SU-DHL-6 (cell line): ENCODE measurements around the gene UNC5B.

Source experiments
- H2AFZ ChIP-seq: fragments of 200-600 bp; sonication (generic); 2 replicates; pipeline ENCODE4 v1.6.1; 2014; ENCODE audit warnings: low read depth, mild to moderate bottlenecking, moderate library complexity, mixed read lengths, antibody characterized with exemption, low read length; ENCODE audit not compliant: severe bottlenecking
- H3F3A ChIP-seq: fragments of 200-600 bp; shearing (Covaris generic); 2 replicates; pipeline ENCODE4 v1.6.0; 2016; ENCODE audit warnings: antibody characterized with exemption, mild to moderate bottlenecking; ENCODE audit not compliant: insufficient read depth
- H3K27ac ChIP-seq: fragments of 200-600 bp; sonication (generic); 2 replicates; pipeline ENCODE4 v1.5.1; 2016; ENCODE audit warnings: low read depth, mild to moderate bottlenecking, low read length, moderate library complexity, mixed read lengths
- H3K27me3 ChIP-seq: fragments of 200-600 bp; sonication (generic), shearing (Covaris generic); 2 replicates; pipeline ENCODE4 v1.6.0; 2014; ENCODE audit warnings: mild to moderate bottlenecking, low read length
- H3K36me3 ChIP-seq: fragments of 200-600 bp; sonication (generic); 2 replicates; pipeline ENCODE4 v1.6.1; 2014; ENCODE audit warnings: mild to moderate bottlenecking, low read length, mixed read lengths
- H3K4me2 ChIP-seq: fragments of 300-600, 200-600 bp; shearing (Covaris generic), sonication (generic); 2 replicates; pipeline ENCODE4 v1.6.0; 2014; ENCODE audit warnings: low read length, low read depth, mild to moderate bottlenecking; ENCODE audit not compliant: poor library complexity, severe bottlenecking
- H3K4me3 ChIP-seq: fragments of 200-600 bp; sonication (generic); 2 replicates; pipeline ENCODE4 v1.5.1; 2014; ENCODE audit warnings: antibody characterized with exemption, low read length, mild to moderate bottlenecking, mixed read lengths; ENCODE audit not compliant: insufficient read depth, poor library complexity, severe bottlenecking
- H3K79me2 ChIP-seq: fragments of 200-600 bp; sonication (generic); 2 replicates; pipeline ENCODE4 v1.6.1; 2014; ENCODE audit warnings: mild to moderate bottlenecking, low read length, moderate library complexity; ENCODE audit not compliant: insufficient read depth
- H3K9ac ChIP-seq: fragments of 200-600 bp; sonication (generic); 2 replicates; pipeline ENCODE4 v1.7.0; 2014; ENCODE audit warnings: mild to moderate bottlenecking, low read length
- H3K9me2 ChIP-seq: fragments of 200-600 bp; sonication (generic); replicated peaks from 2 replicates; pipeline ENCODE4 v1.6.1; 2014; ENCODE audit warnings: low read length; ENCODE audit not compliant: insufficient read depth
- H3K9me3 ChIP-seq: fragments of 200-600 bp; sonication (generic); 2 replicates; pipeline ENCODE4 v1.6.1; 2014; ENCODE audit warnings: low read length, mixed read lengths; ENCODE audit not compliant: insufficient read depth
- H4K20me1 ChIP-seq: fragments of 200-600 bp; sonication (generic); 2 replicates; pipeline ENCODE4 v1.6.1; 2014; ENCODE audit warnings: low read depth, mild to moderate bottlenecking, antibody characterized with exemption, low read length, moderate library complexity, mixed read lengths
- CTCF ChIP-seq: fragments of 200-600 bp; sonication (generic); IDR thresholded peaks from one replicate; pipeline ENCODE4 v1.5.1; 2017; ENCODE audit warnings: antibody characterized with exemption, mild to moderate bottlenecking, low read length, moderate library complexity; ENCODE audit not compliant: insufficient read depth, poor library complexity, severe bottlenecking
- EZH2phosphoT487 ChIP-seq: fragments of 200-600 bp; sonication (generic), shearing (Covaris generic); conservative IDR thresholded peaks from 2 replicates; pipeline ENCODE4 v1.6.1; 2018; ENCODE audit warnings: mild to moderate bottlenecking, antibody characterized with exemption, low read length, moderate library complexity, mixed read lengths

UNC5B gene

GRCh38 chr10:71332466-71332865, 120.1 kb downstream of the UNC5B start:
- Histone ChIP-seq H3K9me3 (no peaks in the 10 kb centered on the region), H3K27ac (no peak overlapping the region), H3K9me2 (no peaks in the 10 kb centered on the region), H3F3A (no peaks in the 10 kb centered on the region), H3K4me2 (no peak overlapping the region), H4K20me1 (no peaks in the 10 kb centered on the region), H3K79me2 (no peaks in the 10 kb centered on the region), H3K36me3 (no peaks in the 10 kb centered on the region), H3K27me3 (no peaks in the 10 kb centered on the region), H3K4me3 (no peak overlapping the region), H2AFZ (no peak overlapping the region), H3K9ac (no peak overlapping the region)
- TF ChIP-seq EZH2phosphoT487 (no peak), CTCF (no peak)

- no peaks in the 10 kb centered on the region for H3K9me3 ChIP-seq
- no peaks in the 10 kb centered on the region for H3K9me2 ChIP-seq
- H3K27me3 ChIP-seq: no peaks in the 10 kb centered on the region
- H3K36me3 ChIP-seq: no peaks in the 10 kb centered on the region
- no peaks in the 10 kb centered on the region for H3F3A ChIP-seq
- H4K20me1 ChIP-seq: no peaks in the 10 kb centered on the region
- no peak overlapping the region for H3K27ac ChIP-seq
- H3K4me2 ChIP-seq: no peak overlapping the region
- no peak overlapping the region for H2AFZ ChIP-seq
- no peak overlapping the region for H3K9ac ChIP-seq
- no peak overlapping the region for H3K4me3 ChIP-seq
- H3K79me2 ChIP-seq: no peaks in the 10 kb centered on the region
- TF ChIP-seq EZH2phosphoT487: no peak
- no peak for TF ChIP-seq CTCF
Measured at GRCh38 chr10:71333129-71333887, 120.9 kb downstream of the UNC5B start.

GRCh38 chr10:71334221-71334791, 121.9 kb downstream of the UNC5B start:
- Histone ChIP-seq H3K9ac (no peak overlapping the region), H3K4me3 (no peak overlapping the region), H3K27me3 (no peaks in the 10 kb centered on the region), H3K9me3 (no peaks in the 10 kb centered on the region), H3F3A (no peaks in the 10 kb centered on the region), H4K20me1 (no peaks in the 10 kb centered on the region; the same call in 1 of the 2 replicates), H3K79me2 (no peaks in the 10 kb centered on the region), H3K36me3 (no peaks in the 10 kb centered on the region), H3K27ac (no peak overlapping the region), H3K9me2 (no peaks in the 10 kb centered on the region), H3K4me2 (no peak overlapping the region), H2AFZ (no peak overlapping the region)
- TF ChIP-seq CTCF: no peak
- TF ChIP-seq EZH2phosphoT487: no peak
